Stimulated activated CD8-positive, alpha-beta memory T cell treated with anti-CD3 and anti-CD28 coated beads, Interleukin-4, amount 100 ng/mL, for 1 hour (primary cell): Measurements from ENCODE around the gene AREL1.

Experiments
- DNase-seq, 2 donors: peaks; one replicate each; pipeline ENCODE4 v3.0.0-alpha.2; 2020; ENCODE audit warnings: low read depth in 2 of 2, low spot score in 1 of 2

The AREL1 gene

DNA sequence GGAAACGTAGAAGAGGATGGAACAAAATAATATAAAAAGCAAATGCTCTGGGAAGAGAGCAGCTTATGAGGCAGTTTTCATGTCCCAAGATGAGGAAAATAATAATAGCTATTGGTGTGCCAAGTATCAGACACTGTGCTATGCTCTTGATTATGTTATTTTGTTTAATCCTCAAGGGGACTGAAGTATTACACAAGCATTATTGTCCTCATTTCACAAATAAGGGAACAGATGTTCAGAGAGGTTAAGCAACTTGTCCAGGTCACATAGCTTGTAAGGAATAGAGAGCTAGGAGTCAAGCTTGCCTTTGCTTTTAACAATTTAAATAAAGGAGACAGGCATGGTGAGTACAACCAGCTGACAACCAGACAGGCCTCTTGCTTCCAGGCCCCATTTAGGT, 73.9 kb downstream of the AREL1 start:
- DNase-seq, result no peak

DNA sequence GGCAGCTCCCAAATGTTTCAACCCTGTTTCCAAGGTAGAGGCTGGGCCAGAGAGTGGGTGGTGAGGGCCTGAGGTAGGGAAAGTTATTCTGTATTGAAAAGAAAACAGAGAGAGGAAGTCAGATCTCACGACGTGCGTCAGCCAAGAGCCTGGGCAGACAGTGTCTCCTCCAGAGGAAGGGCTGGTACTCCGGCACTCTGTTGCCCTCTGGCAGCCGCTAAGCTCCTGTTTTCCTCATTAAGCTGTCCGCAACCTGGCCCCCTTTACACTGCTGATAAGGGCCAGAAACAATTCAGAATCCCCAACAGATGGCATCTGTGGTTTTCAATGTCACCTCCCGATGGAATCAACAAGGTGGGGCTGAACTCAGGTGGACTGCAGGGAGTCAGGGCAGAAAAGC, 74.8 kb downstream of the AREL1 start:
- DNase-seq, result no peak

DNA sequence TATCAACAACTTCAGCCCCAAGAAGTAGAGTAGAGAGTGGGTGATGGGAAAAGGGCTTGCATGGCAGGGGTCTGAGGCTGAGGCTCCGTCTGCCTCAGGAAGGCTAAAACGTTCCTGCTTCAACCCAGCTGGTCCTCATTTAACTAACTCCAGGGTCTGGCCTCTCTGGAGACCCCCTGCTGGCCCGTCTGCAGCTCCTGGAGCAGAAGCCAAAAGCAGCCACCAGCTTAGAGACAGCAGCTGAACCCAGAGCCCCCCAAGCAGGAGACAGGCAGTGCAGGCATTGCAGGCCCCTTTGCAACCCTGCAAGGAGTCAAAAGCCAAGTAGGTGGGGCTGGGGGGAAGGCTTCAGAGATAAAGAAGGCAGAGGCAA, 75.7 kb downstream of the AREL1 start:
- no peak for DNase-seq

DNA sequence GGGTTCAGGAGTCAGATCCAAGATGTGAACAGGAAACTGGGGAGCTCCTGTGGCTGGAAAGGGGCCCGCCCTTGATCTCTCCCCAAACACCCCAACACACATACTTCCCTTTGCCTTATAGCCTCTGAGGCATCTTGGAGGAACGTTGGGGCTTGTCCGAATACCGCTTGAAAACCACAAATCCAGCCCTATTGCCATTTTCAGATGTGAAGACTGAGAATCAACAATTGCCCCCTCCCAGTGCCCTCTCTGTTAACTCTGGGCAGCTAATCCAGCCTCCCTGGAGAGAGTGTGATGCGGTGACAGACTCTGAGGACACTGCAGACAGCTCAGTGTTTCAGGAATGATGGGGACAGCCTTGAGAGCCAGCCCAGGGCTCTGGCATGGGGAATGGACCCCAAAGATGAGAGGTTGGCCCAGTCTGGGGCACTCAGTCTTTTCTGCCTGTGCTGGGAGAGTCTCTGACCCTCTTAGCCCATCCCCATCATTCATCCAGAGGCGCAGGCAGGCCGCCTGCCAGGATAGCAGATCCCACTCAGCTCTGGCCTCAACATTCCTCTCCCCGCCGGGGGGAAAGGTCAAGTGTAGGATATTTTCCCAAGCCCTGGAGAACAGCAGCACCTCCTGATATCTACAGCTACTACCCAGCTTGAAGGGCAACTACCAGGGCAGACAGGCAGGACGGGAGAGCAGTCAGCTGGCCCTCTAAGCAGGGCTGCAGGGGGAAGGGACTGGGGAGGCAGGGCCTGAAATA, 76.3 kb downstream of the AREL1 start:
- DNase-seq, result no peak

DNA sequence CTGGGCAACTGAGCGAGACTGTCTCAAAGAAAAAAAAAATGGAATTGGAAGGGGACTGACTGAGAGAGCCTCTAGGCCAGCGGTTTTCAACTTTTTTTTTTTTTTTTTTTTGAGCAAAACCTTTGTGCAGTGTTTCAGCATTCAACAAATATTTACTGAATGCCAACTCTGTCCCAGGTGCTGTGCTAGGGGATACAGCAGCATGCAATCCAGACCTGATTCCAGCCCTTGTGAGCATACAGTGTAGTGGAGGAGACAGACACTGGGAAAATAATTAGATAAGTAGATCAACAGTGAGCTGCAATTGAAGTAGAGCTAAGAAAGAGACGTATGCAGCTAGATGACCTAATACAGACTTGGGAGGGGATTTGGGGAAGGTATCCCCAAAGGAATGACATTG, 77.0 kb downstream of the AREL1 start:
- no peak for DNase-seq

DNA sequence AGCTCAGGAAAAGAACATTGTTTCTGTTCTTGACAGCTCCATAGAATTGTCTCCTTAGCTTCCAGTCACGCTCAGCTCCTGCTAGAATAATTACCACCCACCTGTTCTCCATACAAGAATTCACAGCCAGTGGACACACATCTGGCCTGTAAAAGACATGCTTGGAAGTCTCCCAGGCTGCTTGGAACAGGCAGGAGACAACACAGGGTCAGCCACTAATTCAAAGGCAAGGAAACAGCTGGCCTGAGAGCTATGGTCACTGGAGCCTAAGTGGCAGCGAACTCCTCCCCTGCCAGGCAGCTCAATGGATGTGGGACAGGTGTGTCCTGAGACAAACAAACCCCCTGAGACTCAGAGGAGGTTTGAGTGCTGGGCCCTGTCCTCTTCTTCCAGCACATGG, 77.9 kb downstream of the AREL1 start:
- no peak for DNase-seq

DNA sequence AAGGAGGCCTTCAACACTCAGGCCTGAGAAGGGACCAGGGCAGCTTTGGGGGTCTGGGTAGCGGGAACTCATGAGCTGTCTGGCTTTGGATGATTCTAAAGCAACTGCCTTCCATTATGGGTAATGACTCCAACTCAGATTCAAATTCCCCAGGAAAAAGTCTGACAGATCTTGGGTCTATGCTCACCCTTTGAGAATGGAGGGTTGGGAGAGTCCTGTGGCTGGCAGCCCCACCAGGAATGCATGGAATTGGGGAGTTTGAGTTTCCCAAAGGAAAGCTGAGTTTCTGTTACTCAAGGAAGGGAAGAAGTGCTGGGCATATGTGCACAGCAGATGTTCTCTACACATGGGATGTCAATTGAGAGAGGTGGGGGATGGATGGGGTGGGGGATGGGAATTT, 78.4 kb downstream of the AREL1 start:
- no peak for DNase-seq

DNA sequence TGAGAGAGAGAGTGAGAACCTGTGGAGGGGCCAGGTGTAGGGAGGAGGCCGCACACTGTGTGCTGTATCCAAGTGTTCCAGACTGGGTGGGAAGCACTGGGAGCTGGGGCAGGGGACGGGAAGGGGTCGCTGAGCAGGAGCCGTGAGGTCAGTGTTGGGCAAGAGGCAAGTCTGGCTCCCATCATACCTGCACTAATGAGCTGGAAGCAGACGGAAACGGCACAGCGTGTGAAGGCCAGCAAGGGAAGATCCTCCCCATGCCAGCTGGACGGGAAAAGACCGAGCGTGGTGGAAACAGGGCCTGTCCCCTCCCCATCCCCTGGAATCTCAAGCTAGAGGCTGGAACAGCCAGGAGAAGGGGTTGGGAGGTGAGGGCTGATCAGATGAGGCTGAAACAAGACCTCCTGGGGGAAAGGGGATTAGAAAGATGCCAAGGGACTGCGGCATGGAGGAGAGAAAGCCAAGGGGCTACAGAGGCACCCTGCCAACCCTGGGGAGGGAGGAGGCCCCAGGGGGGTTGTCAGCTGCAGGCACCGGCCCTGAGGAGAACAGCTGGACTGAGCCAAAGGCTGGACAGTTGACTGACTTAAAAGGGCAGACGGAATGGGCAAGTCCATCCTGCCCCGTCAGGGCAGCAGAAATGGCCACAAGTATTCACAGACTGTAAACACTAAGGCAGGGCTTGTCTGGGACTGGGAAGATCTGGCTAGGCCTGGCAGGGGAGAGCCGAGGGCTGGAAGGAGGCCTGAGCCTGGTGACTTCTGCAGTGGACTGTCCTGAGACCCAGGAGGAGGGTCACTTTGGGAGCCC, 81.8 kb downstream of the AREL1 start:
- DNase-seq, result no peak

DNA sequence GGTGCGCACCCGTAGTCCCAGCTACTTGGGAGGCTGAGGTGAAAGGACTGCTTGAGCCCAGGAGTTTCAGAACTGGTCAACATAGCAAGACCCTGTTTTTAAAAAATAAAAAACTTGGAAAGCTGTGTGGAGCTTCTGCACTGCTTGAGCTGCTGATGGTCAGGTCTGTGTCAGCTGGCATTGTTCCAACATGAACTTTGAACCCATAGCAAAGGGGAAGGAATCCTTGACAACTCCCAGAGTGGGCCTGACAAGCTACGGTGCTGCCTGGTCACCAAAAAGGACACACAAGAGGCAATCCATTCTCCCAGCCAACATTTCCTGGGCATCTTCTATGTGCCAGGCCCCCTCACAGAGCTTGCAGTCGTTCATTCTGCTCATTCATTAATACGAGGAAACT, 84.5 kb downstream of the AREL1 start:
- no peak for DNase-seq

DNA sequence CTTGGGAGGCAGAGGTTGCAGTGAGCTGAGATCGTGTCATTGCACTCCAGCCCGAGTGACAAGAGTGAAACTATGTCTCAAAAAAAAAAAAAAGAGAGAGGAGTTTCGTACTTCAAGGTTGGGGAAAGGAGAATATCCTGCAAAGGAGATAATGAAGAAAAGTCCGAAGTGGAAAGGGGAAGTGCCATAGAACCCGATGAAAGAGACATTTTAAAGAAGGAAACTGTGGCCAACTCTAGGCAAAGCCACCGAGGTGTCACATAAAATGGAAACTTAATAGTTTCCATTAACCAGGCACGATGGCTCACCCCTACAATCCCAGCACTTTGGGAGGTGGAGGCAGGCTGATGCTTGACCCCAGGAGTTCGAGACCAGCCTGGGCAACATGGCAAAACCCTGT, 85.8 kb downstream of the AREL1 start:
- no peak for DNase-seq

DNA sequence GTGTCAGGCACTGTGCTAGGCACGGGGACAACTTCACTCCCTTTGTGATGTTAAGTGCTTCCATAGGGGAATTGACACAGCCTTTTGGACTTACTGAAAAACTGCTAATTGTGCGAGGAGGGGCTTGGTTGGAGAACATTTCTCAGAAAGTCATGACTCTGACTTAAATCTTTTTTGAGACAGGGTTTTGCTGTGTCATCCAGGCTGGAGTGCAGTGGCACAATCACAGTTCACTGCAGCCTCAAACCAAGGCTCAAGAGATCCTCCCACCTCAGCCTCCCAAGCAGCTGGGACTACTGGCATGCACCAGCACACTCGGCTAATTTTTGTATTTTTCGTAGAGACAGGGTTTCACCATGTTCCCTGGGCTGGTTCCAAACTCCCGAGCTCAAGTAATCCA, 90.6 kb downstream of the AREL1 start:
- DNase-seq, result no peak

DNA sequence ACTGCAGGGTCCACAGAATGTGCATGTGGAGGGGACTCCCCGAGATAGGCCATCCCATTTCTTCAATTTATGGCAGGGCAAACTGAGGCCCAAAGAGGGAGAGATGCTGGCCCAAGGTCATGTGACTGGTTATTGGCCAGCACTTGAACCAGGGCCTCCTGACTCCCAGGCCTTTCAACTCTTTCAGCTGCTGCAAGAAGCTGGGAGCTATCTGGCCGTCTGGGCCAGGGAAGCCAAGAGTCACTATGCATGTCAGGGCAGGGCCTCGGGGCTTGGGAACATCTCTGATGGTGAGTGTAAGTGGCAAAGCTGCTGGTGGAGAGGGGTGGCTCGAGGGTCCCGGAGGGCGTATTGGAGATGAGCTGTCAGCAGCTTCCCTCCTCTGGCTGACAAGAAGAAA, 91.3 kb downstream of the AREL1 start:
- no peak for DNase-seq

DNA sequence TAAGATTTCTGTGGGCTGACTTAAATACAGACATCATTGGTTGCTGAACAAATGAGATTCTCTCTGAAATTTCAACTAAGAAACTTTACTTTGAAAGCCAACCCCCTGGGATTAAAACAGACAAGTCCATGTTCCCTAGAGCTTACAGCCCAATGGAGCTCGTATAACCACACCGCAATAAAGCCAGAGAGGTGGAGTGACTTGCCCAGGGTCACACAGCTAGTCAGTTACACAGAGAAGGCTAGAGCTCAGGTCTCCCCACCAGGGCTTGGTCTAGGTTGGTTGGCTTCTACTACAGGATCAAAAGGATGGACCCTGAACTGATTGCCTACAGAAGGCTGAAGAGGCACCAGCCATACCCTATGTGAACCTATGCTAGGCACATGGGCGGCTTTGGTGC, 92.0 kb downstream of the AREL1 start:
- DNase-seq, result no peak

DNA sequence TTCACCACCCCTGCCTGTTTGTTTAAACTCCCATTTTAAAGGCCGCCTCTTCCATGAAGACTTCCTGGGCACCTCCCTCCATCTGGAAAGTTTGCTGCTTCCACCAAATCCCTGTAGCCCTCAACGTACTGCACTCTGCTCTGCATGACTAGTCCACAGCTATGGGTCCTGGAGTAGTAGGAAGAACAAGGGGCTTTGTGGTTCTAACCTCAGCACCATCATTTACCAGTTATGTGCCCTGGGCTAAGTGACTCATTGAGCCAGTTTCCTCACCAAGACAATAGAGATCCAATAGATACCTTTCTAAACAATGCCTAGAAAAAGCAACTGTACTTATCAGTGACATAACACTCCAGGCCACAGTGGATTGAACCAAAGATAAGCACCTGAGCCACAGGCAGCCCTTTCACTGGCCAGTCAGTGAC, 92.4 kb downstream of the AREL1 start:
- DNase-seq, result no peak

DNA sequence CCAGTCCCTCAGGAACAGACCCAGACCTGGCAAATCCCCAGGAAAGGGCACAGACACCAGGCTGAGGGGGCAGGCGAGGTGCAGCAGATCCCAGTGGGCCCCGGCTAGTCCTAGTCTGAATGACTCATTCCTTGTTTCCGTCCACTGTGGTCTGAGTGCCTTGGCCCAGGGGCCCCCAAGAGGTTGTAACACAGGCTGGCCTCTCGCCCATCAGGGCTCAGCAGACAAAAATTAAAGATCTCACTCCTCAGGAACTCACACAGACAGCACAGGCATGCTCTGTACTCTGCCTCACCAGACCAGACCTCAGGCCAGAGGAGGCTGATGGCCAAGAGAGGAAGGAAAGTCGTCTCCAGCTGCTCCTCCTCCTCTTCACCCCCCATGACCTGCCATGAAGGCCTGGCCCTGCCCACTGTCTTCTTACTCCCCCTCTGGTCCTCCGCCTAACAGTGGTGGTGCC, 93.2 kb downstream of the AREL1 start:
- no peak for DNase-seq

DNA sequence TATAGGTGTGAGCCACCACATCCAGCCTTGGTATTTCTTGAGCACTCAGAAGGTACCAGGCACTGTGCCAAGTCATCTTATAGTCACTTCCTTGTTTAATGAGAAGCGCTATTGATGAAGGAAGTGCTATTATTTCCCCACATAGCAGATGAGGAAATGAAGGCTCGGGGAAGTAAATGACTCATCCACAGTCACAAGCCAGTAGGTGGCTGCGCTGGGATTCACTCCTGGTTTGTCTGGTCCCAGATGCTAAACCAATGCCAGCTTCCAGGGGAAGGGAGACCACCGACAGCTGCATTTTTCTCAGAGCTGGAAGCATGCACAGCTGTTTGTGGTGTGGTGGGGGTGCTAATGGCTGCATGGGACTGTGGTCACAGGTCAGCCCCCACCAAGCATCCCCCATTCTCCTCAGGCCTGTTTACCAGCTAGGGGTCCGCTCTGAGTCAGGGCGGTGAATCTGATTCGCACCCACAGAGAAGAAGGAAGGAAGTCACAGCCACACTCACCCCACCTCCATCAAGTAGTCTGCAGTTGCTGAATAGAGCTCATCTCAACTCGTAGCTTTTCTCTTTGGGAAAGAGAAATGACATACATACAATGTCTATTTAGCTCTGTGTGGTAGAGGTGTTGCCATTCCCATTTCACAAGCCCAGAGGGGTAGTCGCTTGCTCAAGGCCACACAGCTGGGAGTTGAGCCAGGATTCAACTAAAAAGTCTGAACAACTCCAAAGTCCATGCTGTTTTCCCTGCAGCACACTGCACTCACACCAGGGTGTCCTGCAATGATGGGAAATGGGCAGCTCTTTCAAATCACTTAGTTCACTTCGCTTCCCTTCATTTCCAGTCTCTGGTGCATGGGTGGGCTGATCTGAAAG, 94.6 kb downstream of the AREL1 start:
- DNase-seq, result peak; percentile 41 to 50

DNA sequence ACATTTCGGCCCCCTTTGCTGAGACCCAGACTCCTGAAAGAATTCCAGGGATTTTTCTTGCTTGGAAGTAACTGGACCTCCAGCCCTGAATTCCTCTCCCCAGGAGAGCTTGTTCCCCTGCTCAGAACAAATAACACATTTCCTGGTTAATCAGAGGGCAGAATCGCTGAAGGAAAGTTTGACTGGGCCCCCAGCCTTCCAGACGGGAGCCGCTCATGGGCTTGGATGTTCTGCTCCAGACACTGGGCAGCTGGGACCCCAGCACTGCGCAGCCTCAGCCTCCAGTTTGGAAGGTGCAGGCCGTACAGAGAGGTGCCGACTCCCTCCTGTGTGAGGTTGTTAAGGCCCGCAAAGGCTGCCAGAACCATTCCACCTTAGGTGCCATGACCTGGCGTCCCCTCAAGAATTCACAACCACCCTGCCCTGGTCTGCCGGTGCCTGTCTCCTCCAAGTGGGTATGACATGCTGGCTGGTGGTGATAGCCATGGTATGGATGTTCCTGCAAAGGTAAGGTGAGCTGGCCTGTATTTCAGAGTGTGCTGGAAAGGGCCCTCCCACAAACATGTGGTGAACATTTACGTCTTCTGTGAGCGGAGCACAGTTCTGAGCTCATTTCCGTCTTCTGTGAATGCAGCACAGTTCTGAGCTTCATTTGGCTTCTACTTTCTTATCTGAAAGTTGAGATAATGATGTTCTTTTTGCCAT, 95.7 kb downstream of the AREL1 start:
- no peak for DNase-seq

DNA sequence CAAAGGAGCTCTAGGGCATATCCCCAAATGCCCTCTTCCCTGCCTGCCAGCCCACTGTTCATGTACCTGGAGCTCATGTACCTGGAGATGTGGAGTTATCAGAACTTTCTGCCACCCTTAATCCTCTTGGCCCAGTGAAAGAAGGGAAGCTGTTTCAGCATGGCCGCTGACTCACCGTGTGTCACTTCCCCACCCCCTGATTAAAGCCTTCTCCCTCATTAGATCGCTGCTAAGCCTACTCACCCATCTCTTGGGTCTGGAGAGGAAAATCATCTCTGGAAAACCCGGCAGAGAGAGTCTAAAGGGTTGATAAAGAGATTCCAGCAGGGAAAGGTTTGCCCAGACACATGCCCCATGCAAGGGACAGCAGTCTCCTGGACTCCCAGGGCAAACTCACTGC, 96.4 kb downstream of the AREL1 start:
- no peak for DNase-seq

DNA sequence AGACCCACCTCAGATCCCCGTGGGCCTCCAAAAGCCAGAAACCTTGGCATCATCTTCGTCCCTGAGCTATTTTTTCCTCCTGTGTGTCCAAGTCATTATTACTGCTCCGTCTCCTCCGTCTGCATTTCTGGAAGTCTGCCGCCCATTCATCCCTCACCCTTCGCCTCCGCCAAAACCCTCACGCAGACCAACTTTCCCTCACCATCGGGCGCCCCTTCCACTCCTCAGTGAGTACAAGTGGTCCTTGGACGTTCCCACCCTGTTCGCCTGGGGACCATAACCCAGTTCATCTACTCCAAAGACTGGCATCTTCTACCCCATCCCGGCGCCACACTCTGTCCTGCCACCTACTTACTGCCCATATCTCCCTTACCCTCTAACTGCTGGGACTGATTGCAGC, 97.1 kb downstream of the AREL1 start:
- no peak for DNase-seq

DNA sequence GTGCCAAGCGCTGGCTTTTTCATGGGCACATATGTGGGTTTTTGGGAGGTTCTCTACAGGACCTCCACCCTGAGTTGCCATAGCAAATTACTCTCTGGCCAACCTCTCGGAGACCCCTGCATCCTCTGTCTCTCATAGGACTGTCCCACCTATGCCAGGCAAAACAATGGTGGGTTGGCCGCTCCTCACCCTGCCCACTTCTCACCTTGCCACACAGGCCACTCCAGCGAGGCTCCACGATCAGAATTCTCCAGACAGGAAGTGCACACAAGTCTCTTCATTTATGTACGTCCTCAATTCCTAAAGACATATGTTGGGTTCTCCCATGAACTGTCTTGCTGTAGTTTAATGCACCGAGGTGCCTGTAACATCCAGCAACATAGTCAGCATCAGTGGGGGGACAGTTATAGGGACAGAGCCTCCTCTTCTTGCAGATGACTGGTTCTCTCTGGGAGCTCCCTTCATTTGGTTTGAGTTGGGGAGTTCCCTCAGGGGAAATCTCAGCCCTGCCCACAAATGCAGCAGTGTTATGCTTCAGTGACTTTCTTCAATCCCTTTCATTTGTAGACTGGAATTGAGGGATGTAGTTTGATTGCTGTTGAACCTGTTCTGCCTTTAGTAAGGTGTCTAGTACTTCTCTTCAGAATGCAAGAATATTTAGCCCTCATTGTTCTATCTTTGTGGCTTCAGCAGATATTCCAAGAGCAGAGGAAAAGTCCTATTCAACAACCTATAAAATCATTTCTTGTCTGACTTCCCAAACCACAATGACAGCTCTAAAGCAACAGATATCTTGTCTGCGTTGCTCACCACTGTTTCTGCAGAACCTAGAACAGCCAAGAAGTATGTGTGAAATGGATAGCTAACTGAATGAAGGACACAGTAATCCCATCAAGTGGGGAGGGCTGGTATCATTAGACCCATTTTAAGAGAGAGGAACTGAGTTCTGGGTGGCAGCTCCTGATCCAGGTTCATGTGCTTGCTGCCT, 98.1 kb downstream of the AREL1 start:
- DNase-seq, result no peak
